GM21381 (cell line): Measurements from ENCODE around the gene VPS26B.
"Not testable (repeated sequence)": the region's sequence is repeated elsewhere in the genome, so short reads cannot be mapped to it uniquely, and the experiment has no call there.

Source experiments
- ATAC-seq: cut with Tn5 transposase; IDR thresholded peaks from one replicate; pipeline ENCODE4 v1.9.1; 2021; ENCODE audit warnings: mild to moderate bottlenecking, moderate library complexity; ENCODE audit not compliant: unreplicated experiment

The VPS26B gene

GRCh38 chr11:134223836-134224709 lies at the start of gene VPS26B, which contains the start of gene NCAPD3:
Gene VPS26B (plus strand): TSS chr11:134224671. CDS start chr11:134225123, 452 bp downstream.
Gene NCAPD3 (minus strand): TSS chr11:134223967. CDS start chr11:134223926, 41 bp downstream.
- peak; percentile 72 for ATAC-seq

DNA sequence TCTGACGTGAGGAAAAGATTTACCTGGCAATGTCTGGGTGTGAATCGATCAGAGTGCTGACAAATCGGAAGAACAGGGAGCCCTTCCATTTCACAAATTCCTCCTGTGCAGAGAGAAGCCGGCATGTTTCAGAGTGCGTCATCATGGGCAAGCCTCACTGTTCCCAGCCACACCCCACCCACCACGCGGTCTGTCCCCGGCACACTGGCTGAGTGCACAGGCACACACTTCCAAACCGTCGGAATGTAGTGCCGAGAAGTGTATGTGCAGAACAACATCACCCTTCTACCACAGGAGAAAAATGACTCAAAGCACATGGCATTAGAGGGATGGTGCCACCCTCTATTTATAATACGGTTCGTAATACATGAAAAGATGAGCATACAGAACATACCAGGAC lies 48.2 kb upstream of the VPS26B start:
- no peak for ATAC-seq

DNA sequence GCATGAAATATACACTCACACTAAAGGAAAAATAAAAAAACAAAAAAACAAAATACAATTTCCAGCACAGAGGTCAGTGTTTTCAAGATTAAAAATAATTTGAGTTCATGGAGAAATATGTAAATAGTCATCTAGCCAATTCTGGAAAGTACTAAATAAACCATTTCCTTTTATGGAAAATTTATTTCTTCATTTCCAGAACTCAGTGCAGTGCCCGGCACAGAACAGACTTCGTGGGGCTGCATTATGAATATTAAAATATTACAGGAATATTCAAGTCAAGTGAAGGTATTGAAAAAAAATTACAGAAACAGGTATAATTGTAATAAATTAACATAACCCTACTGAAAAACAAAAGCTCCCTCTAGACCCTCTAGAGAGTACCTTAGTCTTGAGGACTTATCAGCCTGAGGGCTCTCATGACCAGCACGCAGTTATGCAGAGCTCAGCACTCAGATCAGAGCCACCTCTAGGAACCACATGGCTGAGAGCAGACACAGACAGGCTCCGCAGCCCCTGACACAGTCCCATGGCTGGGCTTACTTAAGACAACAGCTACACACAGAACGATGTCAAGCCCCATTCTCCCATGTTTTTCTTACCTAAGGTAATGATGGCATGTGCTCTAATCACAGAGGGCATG lies 46.3 kb upstream of the VPS26B start:
- no peak for ATAC-seq

- ATAC-seq: no peak
These were observed 42.8 kb upstream of the VPS26B start for GRCh38 chr11:134181707-134182106.

- ATAC-seq: not testable (repeated sequence)
These were observed 36.4 kb upstream of the VPS26B start for GRCh38 chr11:134188092-134188491.

DNA sequence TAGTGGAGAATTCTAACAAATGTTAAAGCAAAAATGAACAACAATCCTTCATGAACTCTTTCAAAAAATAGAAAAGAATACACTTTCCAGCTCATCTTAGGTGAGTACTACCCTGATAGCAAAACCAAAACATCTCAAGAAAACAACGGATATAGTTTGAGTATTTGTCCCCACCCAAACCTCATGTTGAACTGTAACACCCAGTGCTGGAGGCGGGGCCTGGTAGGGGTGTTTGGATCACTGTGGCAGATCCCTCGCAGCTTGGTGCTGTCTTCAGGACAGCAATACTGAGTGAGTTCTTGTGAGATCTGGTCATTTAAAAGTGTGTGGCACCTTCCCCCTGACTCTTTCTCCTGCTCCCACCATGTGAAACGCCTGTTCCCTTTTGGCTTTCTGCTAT lies 27.7 kb upstream of the VPS26B start:
- ATAC-seq: no peak

DNA sequence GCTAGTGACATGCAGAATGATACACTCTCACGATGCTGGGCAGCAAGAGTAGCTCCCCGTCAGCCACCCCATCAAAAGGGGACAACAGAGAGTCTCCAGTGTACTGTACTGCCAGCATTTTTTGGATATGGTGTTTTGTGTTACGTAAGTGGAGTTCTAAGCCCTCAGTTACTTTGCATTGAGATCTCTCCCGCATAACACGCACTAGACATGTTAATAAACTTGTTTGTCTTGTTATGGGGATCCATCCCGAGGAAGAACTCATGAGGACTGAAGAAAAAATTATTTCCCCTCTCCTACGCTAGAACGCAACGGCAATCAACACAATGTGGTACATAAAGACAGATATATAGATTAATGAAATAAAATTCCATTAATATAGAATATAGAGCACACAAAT lies 24.9 kb upstream of the VPS26B start:
- no peak for ATAC-seq

- no peak for ATAC-seq
These were observed 23.8 kb upstream of the VPS26B start for GRCh38 chr11:134200688-134201087.

- ATAC-seq: no peak
These were observed 21.8 kb upstream of the VPS26B start for GRCh38 chr11:134202661-134203060.

GRCh38 chr11:134205729-134206128 lies 18.7 kb upstream of the VPS26B start:
- ATAC-seq: no peak

- ATAC-seq: no peak
These were observed 18.3 kb upstream of the VPS26B start for GRCh38 chr11:134206185-134206584.

DNA sequence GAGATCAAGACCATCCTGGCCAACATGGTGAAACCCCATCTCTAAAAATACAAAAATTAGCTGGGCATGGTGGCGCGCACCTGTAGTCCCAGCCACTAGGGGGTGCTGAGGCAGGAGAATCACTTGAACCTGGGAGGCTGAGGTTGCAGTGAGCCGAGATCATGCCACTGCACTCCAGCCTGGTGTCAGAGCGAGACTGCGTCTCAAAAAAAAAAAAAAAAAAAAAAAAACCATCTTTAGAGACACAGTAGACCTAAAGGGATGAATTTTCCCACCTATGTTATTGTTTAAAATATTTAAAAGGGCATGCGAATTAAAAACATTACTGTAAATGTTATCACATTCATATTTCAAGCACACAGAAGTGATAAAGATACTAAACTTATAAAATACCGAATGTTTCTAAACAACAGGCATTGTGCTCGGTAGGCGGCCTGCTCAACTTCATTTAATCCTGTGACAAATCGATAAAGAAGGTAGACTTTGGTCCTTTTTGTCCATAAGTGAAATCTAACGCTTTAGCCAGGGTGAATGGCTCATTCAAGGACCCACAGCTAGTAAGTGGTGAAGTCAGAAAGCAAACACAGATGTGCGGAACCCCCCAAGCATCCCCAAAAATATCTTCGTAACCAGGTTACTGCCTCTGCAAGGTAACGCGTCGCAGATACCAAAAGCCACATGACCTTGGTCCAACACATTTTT lies 16.8 kb upstream of the VPS26B start:
- ATAC-seq: no peak

GRCh38 chr11:134215836-134216235 lies 8.6 kb upstream of the VPS26B start:
- no peak for ATAC-seq

GRCh38 chr11:134216816-134217215 lies 7.7 kb upstream of the VPS26B start:
- no peak for ATAC-seq

DNA sequence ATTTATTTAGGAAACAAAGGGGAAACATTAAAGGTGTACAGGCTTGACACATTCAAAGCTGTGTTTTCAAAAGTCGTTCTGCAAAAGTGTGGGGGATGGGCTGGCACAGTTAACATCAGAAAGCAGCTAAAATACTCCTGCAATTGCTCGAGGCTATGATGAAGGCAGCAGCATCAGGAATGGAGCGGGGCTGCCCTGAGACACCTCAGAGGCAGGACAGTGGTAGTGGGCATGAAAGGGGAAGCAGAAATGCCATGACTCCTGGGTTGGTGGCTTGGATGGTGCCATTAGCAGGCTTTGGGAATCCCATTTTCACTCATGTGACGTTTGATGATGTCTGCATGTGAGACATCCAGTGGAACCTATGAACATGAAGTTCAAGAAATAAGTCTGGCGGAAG lies 1.4 kb upstream of the VPS26B start:
- no peak for ATAC-seq

DNA sequence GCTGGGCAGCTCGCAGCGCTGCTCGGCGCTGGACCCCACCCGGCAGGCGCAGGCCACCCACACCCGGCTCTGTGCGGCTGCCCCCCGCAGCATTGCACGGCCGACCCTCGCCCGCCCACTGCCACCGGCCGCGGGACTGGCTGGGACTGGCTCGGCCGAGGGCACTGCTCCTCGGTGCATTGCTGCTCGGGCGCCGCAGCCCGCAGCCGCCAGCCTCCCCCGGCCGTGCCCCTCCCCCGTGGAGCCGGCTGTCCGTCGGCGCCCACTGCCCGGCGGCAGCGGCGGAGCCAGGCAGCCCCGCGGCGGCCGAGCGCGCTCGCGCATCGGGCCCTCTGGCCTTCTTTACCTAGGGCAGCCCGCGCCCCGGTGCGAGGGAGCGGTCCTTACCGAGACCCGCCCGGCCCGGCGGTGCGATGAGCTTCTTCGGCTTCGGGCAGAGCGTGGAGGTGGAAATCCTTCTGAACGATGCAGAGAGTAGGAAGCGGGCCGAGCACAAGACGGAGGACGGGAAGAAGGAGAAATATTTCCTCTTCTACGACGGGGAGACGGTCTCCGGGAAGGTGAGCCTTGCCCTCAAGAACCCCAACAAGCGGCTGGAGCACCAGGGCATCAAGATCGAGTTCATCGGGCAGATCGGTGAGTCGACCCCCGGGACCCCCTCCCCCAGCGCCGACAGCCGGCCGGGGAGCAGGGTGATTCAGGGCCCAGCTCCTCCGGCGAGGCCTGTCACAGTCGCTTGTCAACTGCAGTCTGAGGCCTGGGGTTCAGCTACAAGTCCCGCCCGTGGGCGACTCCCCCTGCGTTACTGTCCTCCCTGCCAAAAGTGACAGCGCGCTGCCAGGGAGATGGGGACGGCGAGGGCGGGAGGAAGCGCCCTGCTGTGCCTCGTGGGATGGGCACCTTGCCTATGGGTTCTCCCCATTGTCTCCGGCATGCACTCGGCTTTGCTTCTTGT lies 516 bp downstream of the VPS26B start:
- peak; percentile 23 for ATAC-seq

DNA sequence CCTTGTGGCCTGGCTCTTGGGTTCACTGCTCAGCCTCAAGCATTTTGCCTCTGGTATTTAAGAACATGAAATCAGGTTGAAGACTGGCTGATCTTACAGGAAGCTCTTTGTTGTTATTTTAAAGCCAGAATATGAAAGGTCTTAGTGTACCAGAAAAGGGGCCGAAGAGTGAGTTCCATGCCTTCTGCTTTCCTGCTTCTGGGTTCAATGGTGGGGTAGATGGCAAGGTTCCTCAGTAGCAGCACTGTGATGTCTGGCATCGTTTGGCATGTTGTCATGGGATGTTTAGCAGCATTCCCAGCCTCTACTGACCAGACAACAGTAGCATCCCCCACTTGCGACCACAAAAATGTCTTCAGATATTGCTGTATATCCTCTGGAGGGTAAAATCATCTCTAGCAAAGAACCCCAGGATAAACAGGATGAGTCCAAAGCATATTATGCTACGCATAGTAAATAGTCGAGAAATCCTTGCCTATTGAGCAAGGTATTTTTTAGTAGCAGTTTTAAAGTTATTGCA lies 2.4 kb downstream of the VPS26B start:
- no peak for ATAC-seq

- peak; percentile 55 for ATAC-seq
These were observed 4.2 kb downstream of the VPS26B start for GRCh38 chr11:134228625-134229024.

DNA sequence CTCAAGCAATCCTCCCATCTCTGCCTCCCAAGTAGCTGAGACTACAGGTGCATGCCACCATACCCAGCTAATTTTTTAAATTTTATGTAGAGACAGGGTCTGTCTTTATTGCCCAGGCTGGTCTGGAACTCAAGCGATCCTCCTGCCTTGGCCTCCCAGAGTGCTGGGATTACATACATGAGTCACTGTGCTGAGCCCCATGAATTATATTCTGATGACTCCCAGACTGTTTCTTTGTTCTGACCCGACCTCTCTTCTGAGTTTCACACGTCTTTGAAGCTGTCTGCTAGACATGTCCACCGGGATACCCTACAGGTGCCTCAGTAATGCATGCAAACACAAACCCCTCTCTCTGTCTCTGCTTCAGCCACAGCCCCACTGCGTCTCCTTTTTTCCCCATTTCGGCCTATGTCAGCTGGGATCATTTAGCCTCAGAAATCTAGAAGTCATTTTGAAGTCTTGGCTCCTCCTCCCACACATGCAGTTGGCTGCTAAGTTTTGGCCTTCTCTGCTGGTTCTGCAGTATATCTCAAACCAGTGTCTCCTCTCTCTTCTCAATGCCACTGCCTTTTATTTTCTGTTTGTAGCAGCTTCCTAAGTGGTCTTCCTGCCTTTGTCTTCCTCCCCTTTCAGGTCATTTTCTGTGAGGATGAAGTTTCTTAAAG lies 4.8 kb downstream of the VPS26B start:
- ATAC-seq: no peak

DNA sequence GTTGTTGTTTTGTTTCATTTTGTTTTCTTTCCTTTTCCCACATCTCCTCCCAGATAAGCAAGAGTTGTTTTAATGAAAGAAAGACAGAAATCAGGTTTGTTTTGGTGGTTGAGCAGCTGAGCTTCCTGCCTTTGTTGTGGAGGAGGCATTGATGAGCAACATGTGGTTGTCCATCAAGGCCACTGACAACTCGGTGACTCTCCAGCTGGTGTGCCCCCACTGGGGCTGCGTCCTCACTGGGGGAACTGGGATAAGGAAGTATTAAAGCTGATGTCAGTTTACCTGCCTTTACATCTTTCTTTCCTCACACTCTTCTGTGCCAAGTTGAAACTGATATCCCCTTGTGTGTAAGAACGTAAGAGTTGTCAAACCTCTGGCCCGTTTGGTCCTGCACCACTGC lies 5.9 kb downstream of the VPS26B start:
- no peak for ATAC-seq
